ENCODE results near the gene MARCHF3.

GRCh38 chr5:126998895-126999570 is 31.3 kb downstream of the MARCHF3 start:
- TF ChIP-seq, protein P1, sequence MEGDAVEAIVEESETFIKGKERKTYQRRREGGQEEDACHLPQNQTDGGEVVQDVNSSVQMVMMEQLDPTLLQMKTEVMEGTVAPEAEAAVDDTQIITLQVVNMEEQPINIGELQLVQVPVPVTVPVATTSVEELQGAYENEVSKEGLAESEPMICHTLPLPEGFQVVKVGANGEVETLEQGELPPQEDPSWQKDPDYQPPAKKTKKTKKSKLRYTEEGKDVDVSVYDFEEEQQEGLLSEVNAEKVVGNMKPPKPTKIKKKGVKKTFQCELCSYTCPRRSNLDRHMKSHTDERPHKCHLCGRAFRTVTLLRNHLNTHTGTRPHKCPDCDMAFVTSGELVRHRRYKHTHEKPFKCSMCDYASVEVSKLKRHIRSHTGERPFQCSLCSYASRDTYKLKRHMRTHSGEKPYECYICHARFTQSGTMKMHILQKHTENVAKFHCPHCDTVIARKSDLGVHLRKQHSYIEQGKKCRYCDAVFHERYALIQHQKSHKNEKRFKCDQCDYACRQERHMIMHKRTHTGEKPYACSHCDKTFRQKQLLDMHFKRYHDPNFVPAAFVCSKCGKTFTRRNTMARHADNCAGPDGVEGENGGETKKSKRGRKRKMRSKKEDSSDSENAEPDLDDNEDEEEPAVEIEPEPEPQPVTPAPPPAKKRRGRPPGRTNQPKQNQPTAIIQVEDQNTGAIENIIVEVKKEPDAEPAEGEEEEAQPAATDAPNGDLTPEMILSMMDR (IDR thresholded peaks at IDR 0.05): no peak
- TF ChIP-seq POLR2A (IDR thresholded peaks at IDR 0.05) (no peak), EP300 (IDR thresholded peaks at IDR 0.05) (no peak)
